Mononuclear cell (primary cell): ENCODE measurements around the gene TMEM202. TPM values are rescaled to one million over a fixed set of nuclear protein-coding genes. Genes with fewer than 3 reads are reported as not detected.
"Not testable (repeated sequence)": the region's sequence is repeated elsewhere in the genome, so short reads cannot be mapped to it uniquely, and the experiment has no call there.

Source experiments
- H3K27me3 ChIP-seq: 2 replicates; pipeline ENCODE4 v1.6.0; 2011; ENCODE audit warnings: low read length, control low read depth; ENCODE audit not compliant: insufficient read depth
- H3K4me1 ChIP-seq: 2 replicates; pipeline ENCODE4 v1.5.1; 2011; ENCODE audit warnings: mild to moderate bottlenecking, low read length, control low read depth; ENCODE audit not compliant: insufficient read depth
- H3K4me3 ChIP-seq: 2 replicates; pipeline ENCODE4 v1.5.1; 2011; ENCODE audit warnings: mild to moderate bottlenecking, low read length, moderate library complexity
- H3K9me3 ChIP-seq: 2 replicates; pipeline ENCODE4 v1.5.1; 2011; ENCODE audit warnings: low read depth, mild to moderate bottlenecking, control low read depth, low read length
- total RNA-seq: library from RNA; depleted of rRNA; stranded (reverse); fragments of >200 nt; gene quantifications from one replicate; pipeline ENCODE4 v1.2.3, GENCODE V29; 2012

The TMEM202 gene
- total RNA-seq, 1 donor, result not detected

DNA sequence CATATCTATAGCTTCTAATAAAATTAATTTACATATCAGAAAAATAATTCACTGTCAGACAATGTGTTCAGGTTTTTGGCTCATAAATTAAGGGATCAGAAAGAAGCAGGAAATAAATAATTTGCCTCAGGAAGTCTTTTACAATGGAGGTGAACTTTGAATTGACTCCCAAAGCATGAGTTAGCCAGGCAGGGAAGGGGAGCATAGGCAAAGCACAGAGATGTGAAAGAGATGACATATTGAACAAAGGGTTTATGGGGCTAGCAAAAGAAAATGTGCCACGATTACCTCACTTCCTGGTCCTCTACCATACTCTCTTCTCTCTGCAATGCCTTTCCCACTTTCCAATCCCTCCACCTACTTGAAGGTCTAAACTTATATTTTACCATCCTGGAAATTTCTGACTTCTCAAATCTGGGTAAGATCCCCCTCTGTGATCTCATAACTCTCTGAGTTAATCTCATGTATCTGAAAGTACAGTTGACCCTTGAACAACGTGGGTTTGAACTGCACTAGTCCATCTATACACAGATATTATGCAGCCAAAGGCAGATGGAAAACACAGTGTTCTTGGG lies 18.2 kb upstream of the TMEM202 start:
- no peak overlapping the region for H3K4me3 ChIP-seq
- H3K4me1 ChIP-seq, result peaks cover 18% of the 10 kb centered on the region
- no peaks in the 10 kb centered on the region for H3K27me3 ChIP-seq
- no peaks in the 10 kb centered on the region for H3K9me3 ChIP-seq

DNA sequence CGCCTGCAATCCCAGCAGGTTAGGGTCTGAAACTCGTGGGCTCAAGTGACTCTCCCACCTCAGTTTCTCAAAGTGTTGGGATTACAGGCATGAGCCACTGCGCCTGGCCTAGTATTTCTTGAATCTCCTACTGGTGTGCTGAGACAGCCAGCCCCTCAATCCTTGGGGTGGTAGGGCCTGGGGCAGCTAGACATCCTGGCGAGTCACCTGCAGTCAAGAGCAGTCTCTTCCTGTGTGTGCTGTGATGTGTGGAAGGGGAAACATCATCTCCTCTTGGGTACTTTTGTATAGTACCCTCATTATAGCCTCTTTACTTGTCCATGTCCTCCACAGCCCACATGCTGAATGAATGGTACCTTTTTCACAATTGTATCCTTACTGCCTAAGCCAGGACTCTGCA lies 17.4 kb upstream of the TMEM202 start:
- Histone ChIP-seq H3K4me3 (no peak overlapping the region), H3K4me1 (peaks cover 11% of the 10 kb centered on the region), H3K9me3 (no peaks in the 10 kb centered on the region), H3K27me3 (peaks cover 2% of the 10 kb centered on the region)

DNA sequence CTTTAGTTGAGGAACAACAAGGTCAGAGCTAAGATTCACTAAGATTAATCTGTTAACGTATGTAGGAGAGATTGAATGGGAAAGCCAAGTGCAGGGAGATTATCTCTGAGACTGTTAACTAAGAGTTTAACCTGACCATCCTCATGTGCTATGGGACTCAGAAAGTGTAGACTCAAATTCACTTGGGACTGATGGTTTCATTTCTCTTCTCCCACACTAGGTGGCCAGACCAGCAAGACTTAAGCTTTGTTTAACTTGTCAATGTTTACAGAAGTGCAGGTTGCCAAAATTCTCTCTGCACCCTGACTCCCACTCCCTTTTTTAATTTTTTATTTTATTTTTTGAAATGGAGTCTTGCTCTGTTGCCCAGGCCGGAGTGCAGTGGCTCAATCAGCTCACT lies 16.0 kb upstream of the TMEM202 start:
- H3K9me3 ChIP-seq, result no peaks in the 10 kb centered on the region
- peaks cover 2% of the 10 kb centered on the region for H3K27me3 ChIP-seq
- no peak overlapping the region for H3K4me3 ChIP-seq
- peaks cover under 1% of the 10 kb centered on the region for H3K4me1 ChIP-seq

DNA sequence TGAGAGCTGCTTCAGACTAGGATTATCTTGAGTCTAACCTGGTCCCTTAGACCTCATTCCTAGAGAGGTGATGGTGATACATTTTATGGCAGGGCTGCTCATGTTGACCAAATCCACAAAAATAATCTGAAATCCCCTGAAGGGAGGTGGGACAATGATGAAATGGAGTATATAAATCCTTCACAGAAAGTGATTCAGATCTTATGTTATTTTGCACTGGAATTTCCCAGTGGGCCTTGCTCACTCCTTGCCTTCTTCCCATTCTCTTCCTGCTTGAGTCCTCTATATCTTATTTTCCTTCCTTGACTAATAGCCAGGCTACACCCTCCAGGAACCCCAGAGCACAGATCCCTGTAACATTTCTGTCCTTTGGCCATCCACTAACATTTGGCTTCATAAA lies 10.4 kb upstream of the TMEM202 start:
- Histone ChIP-seq H3K27me3 (peaks cover 2% of the 10 kb centered on the region), H3K9me3 (no peaks in the 10 kb centered on the region), H3K4me1 (no peaks in the 10 kb centered on the region)

DNA sequence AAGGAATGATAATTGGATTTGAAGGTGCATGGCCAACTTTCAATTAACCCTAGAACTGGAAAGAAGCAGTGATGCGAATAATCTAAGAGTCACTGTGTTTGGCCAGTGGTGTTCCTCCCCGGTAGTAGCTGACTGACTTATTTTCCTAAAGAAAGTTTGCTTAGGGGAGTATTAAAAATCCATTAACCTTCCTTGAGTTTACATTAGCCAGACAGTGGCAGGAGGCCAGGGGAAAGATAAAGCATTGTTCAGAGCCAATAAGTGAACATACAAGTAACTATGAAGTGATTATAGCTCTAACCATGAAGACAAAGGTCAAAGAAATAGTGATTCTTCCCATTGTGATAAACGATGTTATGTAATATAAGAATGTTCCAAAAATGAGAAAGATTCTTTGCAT lies 8.9 kb upstream of the TMEM202 start:
- no peaks in the 10 kb centered on the region for H3K9me3 ChIP-seq
- H3K27me3 ChIP-seq, result peaks cover 2% of the 10 kb centered on the region
- no peaks in the 10 kb centered on the region for H3K4me1 ChIP-seq
- H3K4me3 ChIP-seq, result no peak overlapping the region

More for the DNA sequence above, 10.4 kb upstream of the TMEM202 start:
- no peak overlapping the region for H3K4me3 ChIP-seq

DNA sequence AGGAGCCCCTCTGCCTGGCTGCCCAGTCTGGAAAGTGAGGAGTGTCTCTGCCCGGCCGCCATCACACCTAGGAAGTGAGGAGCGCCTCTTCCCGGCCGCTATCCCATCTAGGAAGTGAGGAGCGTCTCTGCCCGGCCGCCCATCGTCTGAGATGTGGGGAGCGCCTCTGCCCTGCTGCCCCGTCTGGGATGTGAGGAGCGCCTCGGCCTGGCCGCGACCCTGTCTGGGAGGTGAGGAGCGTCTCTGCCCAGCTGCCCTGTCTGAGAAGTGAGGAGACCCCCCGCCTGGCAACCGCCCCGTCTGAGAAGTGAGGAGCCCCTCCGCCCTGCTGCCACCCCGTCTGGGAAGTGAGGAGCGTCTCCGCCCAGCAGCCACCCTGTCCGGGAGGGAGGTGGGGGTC lies 1.8 kb upstream of the TMEM202 start:
- H3K27me3 ChIP-seq, H3K9me3 ChIP-seq, H3K4me3 ChIP-seq, H3K4me1 ChIP-seq: not testable (repeated sequence)

DNA sequence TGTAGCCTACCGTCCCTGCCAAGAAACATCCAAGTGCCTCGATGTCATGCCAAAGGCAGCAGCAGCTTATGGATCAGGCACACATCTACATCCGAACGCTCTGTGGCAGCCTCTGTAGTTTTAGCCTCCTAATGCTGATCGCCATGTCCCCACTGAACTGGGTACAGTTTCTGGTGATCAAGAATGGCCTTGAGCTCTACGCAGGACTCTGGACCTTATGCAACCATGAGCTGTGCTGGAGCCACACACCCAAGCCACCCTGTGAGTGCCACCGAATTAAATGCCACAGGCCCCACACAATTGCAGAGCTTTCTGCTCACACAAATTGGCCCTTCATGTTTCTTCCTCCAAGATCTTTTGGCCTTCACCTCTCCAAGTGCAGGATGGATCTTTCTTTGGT lies 543 bp downstream of the TMEM202 start:
- H3K27me3 ChIP-seq, result peaks cover 4% of the 10 kb centered on the region
- no peak overlapping the region for H3K4me3 ChIP-seq
- H3K9me3 ChIP-seq, result no peaks in the 10 kb centered on the region
- peaks cover 10% of the 10 kb centered on the region for H3K4me1 ChIP-seq

DNA sequence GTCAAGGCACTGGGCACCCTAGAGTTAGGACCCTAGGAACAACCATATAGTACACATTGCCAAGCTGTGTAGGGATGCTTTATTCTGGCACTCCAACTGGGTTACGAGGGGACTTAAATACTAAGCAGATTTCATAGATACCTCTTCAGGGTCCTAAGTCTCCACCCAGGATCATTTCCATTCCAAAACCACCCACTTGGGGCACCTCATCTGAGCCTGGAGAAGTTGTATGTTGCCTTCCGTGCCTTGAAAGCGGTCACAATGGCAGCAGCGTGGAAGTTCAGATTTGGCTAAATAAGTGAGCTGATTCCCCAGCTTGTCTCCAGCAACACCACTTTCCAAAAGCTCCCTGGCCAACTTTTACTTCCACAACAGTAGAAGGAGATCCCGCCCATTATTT lies 4.6 kb downstream of the TMEM202 start:
- Histone ChIP-seq H3K4me3 (no peak overlapping the region), H3K27me3 (peaks cover 16% of the 10 kb centered on the region)

DNA sequence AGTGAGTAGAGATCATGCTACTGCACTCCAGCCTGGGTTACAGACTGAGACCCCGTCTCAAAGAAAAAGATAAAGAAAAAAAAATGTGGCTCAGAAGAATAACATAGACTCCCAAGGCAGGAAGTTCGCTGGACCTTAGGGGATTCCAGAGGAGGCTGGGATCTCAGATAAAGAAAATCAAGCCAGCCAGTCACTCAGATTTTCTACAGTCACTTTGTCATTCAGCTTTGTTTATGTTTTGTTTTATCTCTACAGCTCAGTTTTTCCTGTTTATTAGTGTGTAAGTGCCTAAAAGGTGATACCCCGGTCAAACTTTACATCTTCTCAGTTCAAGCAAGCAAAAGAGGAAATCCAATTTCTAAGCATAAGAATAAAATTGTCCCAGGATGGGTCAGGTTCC lies 6.3 kb downstream of the TMEM202 start:
- Histone ChIP-seq H3K4me3 (no peak overlapping the region), H3K27me3 (peaks cover 24% of the 10 kb centered on the region), H3K4me1 (no peaks in the 10 kb centered on the region), H3K9me3 (no peaks in the 10 kb centered on the region)

More for the DNA sequence above, 4.6 kb downstream of the TMEM202 start:
- Histone ChIP-seq H3K4me1 (peaks cover 10% of the 10 kb centered on the region), H3K9me3 (no peaks in the 10 kb centered on the region)

DNA sequence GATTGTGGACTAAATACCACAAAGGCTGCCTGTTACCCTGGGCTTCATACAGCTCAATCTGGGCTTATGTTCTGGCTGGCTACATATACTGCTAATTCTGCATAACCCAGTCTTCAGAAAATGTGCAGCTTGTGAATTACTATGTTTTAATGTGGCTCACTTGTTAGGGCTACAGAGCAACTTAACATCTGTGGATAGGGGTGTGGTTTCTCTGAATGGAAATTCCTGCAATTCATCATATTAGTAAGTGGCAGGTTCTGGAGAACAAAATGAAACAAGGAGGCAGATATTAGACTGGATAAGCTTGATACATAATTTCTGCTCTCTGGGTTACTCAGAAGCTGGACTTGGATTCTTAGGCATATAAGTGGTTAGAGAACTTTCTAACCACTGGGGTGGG lies 6.7 kb downstream of the TMEM202 start:
- no peaks in the 10 kb centered on the region for H3K9me3 ChIP-seq
- no peak overlapping the region for H3K4me3 ChIP-seq
- H3K27me3 ChIP-seq, result peaks cover 25% of the 10 kb centered on the region
- no peaks in the 10 kb centered on the region for H3K4me1 ChIP-seq

DNA sequence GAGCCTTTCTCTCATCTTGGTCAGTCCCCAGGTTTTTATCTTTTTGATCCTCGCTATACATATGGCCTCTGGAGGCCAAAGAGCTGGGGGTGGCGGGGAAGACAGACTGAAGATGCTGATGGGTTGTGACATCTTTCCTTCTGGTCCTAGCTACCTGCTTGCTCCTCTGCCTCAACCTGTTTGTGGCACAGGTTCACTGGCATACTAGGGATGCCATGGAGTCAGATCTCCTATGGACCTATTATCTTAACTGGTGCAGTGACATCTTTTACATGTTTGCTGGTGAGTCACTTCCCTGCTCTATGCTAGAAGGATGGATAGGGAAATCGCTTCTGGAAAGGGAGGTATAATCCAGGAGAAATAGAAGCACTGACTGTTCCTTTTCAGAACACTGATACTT lies 8.8 kb downstream of the TMEM202 start:
- no peak overlapping the region for H3K4me3 ChIP-seq
- no peaks in the 10 kb centered on the region for H3K4me1 ChIP-seq
- H3K27me3 ChIP-seq, result peaks cover 25% of the 10 kb centered on the region
- no peaks in the 10 kb centered on the region for H3K9me3 ChIP-seq

DNA sequence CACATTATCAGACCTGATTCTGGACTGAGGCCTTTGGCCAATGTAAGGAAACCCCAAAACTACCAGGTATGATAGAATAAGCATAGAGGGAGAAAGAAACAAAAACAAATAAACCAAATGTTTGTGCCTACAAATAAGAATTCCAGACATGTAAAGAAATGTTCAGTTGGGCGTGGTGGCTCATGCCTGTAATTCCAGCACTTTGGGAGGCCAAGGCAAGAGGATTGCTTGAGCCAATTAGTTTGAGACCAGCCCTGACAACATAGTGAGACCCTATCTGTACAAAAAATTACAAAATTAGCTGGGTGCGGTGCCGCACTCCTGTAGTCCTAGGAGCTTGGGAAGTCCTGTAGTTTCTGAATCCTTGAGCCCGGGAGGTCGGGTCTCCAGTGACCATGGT lies 13.0 kb downstream of the TMEM202 start:
- no peaks in the 10 kb centered on the region for H3K4me1 ChIP-seq
- H3K9me3 ChIP-seq, result no peaks in the 10 kb centered on the region
- H3K4me3 ChIP-seq, result no peak overlapping the region
- H3K27me3 ChIP-seq, result peaks cover 15% of the 10 kb centered on the region

DNA sequence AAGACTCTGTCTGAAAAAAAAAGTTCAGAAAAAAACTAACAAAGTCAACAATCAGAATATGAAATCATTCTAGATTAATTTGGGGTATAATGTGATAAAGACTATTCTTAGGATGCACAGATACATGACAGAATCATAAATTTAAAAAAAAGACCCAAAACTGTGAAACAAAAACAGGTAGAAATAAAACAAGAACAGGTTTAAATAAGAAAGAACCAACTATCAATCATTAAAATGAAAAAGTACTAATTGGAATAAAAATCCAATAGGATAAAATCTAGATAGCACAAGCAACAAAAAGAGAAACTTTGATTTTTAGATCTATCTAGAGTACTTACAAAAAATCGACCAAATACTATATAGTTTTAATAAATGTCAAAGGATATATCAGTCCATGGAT lies 13.4 kb downstream of the TMEM202 start:
- no peaks in the 10 kb centered on the region for H3K9me3 ChIP-seq
- H3K4me1 ChIP-seq, result no peaks in the 10 kb centered on the region

DNA sequence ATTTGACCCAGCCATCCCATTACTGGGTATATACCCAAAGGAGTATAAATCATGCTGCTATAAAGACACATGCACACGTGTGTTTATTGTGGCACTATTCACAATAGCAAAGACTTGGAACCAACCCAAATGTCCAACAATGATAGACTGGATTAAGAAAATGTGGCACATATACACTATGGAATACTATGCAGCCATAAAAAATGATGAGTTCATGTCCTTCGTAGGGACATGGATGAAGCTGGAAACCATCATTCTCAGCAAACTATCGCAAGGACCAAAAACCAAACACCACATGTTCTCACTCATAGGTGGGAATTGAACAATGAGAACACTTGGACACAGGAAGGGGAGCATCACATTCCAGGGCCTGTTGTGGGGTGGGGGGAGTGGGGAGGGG lies 15.2 kb downstream of the TMEM202 start:
- not testable (repeated sequence) for H3K4me1 ChIP-seq

More for the DNA sequence above, 13.4 kb downstream of the TMEM202 start:
- Histone ChIP-seq H3K27me3 (peaks cover 13% of the 10 kb centered on the region), H3K4me3 (no peak overlapping the region)

DNA sequence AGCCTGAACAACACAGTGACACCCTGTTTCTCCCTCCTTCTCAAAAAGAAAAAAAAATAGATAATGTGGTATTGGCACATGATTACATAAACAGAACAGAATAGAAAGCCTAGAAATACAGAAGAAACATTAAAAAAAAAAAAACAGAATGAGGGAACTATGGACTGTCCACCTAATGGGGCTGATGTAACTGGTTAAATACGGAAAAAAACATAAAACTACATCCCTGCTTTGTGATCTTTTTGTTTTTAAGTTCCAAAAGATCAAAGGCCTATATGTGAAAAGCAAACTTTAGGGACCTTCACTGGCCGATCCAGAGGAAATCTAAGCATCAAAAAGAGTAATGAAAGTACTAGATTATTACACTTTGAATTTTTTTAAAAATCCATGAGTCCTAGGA lies 17.2 kb downstream of the TMEM202 start:
- H3K27me3 ChIP-seq, result no peaks in the 10 kb centered on the region
- no peaks in the 10 kb centered on the region for H3K9me3 ChIP-seq
- peaks cover 1% of the 10 kb centered on the region for H3K4me1 ChIP-seq
- no peak overlapping the region for H3K4me3 ChIP-seq

More for the DNA sequence above, 15.2 kb downstream of the TMEM202 start:
- not testable (repeated sequence) for H3K27me3 ChIP-seq, H3K9me3 ChIP-seq, H3K4me3 ChIP-seq

DNA sequence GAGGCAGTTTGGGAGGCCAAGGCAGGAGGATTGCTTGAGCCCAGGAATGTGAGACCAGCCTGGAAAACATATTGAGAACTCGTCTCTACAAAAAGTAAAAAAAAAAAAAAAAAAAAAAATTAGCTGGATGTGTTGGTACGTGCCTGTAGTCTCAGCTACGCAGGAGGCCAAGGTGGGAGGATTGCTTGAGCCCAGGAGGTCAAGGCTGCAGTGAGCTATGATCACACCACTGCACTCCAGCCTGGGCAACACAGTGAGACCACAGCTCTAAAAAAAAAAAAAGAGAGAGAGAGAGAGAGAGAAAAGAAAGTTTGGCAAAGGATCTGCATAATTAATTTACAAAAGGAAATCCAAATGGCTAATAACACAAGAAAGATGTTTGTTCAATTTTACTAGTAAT lies 21.7 kb downstream of the TMEM202 start:
- H3K4me1 ChIP-seq, H3K27me3 ChIP-seq, H3K4me3 ChIP-seq, H3K9me3 ChIP-seq: not testable (repeated sequence)
